ENCODE data around the gene TNIP2.

Gene TNIP2

DNA sequence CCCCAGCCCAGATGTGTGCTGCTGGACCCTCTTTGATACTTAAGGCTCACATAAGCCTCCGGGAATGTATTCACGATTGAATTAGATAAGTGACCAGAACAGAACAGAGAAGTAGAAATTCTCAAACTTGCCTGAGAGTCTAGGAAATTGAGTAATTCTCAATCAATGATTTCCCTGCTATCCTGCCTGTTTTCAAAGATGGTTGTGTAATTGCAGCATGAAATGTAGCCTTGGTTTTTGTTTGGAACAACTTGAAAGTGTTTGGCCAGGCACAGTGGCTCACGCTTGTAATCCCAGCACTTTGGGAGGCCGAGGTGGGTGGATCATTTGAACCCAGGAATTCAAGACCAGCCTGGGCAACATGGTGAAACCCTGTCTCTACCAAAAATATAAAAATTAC lies 41.2 kb downstream of the TNIP2 start:
- DNase-seq = no peak

DNA sequence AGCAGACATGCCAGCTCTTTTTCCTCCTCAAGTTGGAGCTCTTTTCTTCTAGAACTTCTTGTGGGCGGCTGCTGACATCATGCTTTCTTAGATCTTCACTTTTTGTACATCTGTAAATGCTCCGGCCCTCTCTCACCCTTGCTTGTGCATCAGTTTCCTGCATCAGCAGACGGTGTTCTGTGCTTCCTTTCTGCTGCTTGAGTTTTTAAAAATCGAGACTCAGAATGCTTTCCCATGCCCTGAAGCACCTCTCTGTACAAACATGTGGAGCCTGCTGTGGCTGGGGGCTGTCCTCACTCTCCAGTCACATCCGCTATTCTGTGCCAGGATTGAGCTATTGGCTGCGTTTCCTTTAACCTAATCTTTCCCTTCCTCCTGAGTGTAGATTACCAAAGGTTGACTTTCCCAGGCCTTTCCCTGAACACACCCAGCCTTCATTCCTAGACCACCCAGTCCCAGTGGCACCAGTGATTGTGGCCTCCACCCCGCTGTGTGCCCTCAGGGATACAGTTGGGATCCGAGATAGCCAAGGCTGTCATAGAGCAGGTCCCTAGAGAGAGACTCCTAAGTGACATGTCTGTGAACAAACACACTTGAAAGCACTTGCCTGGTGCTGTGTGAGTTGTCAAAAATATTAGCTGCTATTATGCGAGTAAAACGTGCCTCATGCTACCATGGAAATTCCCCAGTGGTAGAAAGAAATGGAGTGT lies 41.9 kb downstream of the TNIP2 start:
- no peak for DNase-seq

DNA sequence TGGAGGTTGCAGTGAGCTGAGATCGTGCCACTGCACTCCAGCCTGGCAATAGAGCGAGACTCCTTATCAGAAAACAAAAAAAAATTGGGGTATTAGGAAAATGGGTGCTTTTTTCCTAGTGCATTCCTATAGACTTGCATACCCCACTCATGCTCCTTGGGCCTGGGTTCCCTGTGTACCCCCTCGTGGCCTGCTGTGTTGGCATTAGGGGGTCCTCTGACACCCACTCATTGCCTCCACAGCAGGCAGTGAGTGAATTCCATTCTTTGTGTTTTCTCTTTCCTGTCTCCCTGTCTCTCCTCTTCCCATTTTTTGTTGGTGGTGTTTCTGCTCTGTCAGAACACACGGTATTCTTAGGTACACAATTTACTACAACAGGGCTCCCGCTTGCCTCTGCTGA lies 42.8 kb downstream of the TNIP2 start:
- DNase-seq = no peak

DNA sequence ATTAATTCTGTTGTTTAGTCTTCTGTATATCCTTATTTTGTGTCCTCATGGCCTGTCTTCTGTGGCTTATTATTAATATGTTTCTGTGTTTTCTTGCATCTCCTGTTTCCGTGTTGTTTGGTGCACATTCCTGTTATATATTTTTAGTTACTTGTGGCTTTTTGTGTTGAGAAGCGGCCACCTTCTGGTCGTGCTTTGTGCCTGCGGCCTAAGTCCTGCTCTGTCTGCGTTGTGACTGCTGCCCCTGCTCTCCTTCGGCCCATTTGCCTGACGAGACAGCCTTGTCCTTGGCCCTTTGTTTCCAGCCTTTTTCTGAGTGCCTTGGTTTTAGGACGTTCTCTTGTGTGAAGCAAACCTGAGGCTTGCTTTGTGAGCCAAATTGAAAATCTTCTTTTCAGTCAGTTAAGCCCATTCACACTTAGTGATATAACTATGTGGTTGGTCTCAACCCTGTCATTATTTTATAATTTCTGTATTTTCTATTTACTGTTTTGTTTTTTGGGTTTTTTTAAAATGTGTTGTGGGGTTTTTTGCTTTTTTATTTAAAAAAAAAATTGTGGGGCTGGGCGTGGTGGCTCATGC lies 43.8 kb downstream of the TNIP2 start:
- no peak for DNase-seq

DNA sequence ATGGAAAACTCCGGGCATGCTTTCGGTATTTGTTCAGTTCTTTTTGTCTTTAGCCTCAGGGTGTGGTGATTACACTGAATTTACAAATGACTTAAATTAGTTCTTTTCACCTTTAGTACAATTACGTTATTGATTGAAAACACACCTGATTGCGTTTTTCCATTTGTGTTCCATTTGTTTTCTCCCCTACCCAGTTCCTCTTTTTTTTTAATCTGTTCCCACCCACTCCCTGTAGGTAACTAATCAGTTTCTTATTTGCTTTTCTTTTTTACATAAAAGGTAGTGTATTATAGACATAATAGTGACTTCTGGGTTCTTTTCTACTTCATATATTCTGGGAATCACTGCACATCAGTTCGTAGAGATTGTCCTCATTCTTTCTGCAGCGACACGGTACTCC lies 53.4 kb downstream of the TNIP2 start:
- DNase-seq = no peak

DNA sequence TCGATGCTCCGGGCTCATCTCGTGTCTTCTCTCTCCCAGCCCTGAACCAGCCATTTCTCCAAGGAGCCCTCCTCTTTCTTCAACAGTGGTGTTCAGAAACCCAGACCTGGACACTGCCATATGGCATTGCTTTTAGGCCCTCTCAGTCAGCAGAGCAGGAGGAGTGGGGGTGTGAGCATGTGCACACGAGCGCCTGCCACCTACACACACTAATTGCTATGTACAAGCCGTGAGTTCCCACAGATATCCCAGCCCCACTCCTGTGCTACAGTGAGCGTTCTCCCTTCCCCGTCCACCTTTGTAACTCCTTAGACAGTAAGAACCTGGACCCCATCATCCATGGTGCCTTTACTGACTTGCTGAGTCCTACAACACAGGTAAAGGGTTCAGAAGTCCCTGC lies 53.8 kb downstream of the TNIP2 start:
- DNase-seq = no peak

DNA sequence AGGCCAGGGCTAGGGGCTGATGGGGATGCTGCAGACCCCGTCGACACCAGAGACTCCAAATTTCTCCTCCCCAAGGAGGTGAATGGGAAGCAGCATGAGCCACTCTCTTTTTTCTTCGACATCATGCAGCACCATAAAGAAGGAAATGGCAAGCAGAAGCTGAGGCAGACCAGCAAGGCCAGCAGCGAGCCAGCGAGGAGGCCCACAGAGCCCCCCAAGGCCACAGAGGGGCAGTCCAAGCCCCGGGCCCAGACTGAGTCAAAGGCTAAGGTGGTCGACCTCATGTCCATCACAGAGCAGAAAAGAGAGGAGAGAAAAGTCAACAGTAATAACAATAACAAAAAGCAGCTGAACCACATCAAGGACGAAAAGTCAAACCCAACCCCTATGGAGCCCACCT lies 56.1 kb downstream of the TNIP2 start:
- DNase-seq = no peak

DNA sequence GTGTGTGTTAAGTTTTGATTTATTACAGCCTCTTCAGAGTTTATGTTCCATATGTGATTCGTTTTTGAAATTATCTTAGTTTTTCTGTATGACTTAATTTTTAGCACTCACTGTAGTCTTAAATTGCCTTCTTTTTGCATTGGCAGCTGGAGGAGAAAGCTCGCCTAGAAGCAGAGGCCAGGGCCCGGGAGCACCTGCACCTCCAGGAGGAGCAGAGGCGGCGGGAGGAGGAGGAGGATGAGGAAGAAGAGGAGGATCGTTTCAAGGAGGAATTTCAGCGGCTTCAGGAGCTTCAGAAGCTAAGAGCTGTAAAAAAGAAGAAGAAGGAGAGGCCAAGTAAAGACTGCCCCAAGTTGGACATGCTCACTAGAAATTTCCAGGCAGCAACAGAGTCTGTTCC lies 56.6 kb downstream of the TNIP2 start:
- DNase-seq = no peak

DNA sequence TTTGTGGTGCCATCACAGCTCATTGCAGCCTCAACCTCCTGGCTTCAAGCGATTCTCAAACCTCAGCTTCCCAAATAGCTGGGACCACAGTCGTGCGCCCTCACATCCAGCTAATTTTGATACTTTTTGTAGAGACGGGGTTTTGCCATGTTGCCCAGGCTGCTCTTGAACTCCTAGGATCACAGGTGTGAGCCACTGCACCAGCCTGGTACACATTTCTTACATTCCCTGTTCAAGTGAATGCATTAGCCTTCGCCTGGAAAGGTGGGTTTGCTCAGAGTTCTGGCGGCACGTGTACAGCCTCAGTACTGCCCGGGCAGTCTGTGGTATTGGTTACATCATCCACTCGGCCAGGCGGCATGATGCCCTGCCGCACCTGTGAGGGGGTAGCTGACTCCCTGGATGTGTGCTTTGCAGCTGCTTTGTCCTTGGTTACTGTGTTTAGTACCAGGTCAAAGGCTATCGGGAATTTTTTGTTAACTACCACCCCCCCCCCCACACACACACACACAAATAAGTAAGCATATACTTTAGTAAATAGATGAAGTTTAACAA lies 57.1 kb downstream of the TNIP2 start:
- DNase-seq = no peak

DNA sequence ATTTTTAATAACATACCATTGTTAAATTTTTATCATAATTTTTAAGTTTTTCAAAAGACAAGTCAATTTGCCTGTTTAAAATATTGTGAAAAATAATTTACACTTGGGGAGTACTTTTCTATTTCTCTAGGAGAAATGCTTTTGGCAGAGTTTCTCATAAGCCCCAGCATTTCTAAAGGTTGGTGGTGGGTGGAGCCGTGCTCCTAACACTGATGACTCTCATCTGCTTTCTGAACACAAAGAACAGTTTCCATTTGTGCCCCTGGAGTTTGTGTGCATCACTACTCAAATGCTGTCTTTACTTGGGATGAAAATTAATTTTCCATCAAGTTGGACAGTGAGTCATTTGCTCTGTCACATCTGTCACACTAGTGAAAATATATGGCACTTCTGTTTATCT lies 57.6 kb downstream of the TNIP2 start:
- DNase-seq = no peak

DNA sequence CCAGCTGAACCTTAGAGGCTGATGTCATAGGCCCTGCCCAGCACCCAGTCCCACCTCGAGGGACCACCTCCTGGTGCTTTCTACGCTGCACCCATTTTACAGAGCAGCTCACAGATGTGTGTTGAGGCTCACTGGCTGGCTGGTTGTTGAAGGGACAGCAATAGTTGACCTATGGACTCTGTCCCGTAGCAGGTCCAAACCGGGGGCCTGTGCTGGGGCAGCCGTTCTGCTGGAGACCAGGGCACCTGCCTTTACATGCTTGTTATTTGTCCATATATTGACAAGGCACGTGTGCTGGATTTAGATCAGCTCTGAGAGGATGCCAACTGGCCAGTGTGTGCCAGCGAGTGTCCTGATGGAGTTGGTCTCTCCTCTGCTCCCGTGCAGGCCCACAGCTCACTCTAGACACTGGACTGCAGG lies 58.1 kb downstream of the TNIP2 start:
- DNase-seq = no peak

DNA sequence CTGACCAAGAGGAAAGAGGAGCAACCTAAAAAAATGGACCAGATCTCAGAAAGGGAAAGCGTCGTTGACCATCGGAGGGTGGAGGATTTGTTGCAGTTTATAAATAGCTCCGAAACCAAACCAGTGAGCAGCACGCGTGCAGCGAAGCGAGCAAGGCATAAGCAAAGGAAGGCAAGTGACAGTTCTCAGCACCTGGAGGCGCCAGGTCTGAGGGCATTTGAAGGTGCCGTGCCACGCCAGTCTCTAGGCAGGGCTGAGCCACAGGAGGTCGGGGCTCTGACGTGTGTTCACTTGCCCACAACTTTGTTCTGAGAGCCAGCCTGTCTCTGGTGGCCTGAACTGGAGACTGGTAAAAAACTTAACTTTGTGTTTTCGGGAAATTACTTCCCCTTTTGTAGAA lies 59.7 kb downstream of the TNIP2 start:
- no peak for DNase-seq

DNA sequence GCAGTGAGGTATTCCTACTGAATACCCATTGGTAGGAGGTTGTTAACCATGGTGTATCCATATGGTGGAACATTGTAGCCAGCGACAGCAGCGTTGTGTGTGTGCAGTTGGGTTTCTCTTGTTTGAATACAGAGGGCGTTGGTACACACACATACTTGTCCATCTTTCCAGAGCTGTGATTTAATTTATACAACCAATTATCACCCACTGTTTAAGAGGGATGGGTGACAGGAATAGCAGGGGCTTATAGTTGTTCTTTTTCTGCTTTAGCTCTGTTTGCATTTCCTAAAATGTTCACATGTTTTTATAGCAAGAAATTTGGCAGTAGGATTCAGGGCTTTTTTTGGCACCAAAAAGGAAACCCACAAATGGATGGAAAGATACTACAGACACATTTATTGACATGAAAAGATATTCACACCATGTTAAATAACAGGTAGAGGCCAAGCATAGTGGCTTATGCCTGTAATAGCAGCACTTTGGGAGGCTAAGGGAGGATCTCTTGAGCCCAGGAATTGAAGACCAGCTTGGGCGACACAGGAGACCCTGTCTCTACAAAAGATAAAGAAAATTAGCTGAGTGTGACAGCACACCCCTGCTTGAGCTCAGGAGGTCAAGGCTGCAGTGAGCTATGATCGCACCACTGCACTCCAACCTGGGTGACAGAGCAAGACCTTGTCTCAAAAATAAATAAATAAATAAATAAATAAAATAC lies 60.6 kb downstream of the TNIP2 start:
- DNase-seq = no peak

DNA sequence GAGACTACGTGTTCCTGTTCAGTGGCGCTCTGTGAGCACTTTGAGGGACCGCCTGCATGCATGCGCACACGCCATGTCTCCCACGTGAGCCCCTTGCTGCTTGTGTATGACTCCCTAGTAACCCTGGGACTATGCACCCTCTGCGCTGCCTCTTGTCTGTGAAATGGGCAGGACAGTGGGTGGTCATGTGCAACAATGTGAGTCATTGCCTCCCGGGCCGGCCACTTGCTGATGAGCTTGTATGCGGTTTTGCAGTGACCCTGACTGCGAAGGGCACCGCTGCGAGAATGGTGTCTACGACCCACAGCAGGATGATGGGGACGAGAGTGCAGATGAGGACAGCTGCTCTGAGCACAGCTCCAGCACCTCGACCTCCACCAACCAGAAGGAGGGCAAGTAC lies 61.4 kb downstream of the TNIP2 start:
- DNase-seq = no peak

DNA sequence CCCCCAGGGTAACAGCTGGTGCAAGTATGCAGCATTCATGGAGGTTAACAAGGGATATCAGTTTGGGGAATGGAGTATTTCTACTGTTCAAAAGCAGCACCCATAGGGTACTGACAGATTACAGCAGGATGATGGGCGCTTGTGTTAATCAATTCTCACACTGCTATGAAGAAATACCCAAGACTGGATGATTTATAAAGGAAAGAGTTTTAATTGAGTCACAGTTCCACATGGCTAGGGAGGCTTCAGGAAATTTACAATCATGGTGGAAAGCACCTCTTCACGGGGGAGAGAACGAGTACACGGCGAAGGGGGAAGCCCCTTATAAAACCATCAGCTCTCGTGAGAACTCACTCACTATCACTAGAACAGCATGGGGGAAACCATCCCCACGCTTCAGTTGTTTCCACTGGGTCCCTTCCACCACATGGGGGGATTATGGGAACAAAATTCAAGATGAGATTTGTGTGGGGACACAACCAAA lies 64.1 kb downstream of the TNIP2 start:
- DNase-seq = no peak
